HG03342 (cell line): Measurements from ENCODE around the gene ADAMTS12.
"Not testable (repeated sequence)": the region's sequence is repeated elsewhere in the genome, so short reads cannot be mapped to it uniquely, and the experiment has no call there.

Source experiments
- ATAC-seq: cut with Tn5 transposase; IDR thresholded peaks from one replicate; pipeline ENCODE4 v1.9.1; 2021; ENCODE audit warnings: mild to moderate bottlenecking, moderate library complexity; ENCODE audit not compliant: unreplicated experiment

ADAMTS12 gene

GRCh38 chr5:33595303-33595702 lies 296.5 kb downstream of the ADAMTS12 start:
- ATAC-seq = no peak

- no peak for ATAC-seq
Observed at GRCh38 chr5:33594006-33594405, 297.8 kb downstream of the ADAMTS12 start.

GRCh38 chr5:33592245-33592644 lies 299.5 kb downstream of the ADAMTS12 start:
- ATAC-seq = no peak

- no peak for ATAC-seq
Observed at GRCh38 chr5:33588654-33589372, 303.0 kb downstream of the ADAMTS12 start.

GRCh38 chr5:33583332-33583731 lies 308.5 kb downstream of the ADAMTS12 start:
- ATAC-seq = no peak

- no peak for ATAC-seq
Observed at GRCh38 chr5:33582417-33582816, 309.4 kb downstream of the ADAMTS12 start.

GRCh38 chr5:33579789-33580188 lies 312.0 kb downstream of the ADAMTS12 start:
- no peak for ATAC-seq

- no peak for ATAC-seq
Observed at GRCh38 chr5:33579152-33579551, 312.6 kb downstream of the ADAMTS12 start.

- no peak for ATAC-seq
Observed at GRCh38 chr5:33576726-33577590, 314.8 kb downstream of the ADAMTS12 start.

- ATAC-seq = no peak
Observed at GRCh38 chr5:33565324-33565723, 326.5 kb downstream of the ADAMTS12 start.

- ATAC-seq = no peak
Observed at GRCh38 chr5:33563983-33564908, 327.5 kb downstream of the ADAMTS12 start.

GRCh38 chr5:33563530-33563929 lies 328.3 kb downstream of the ADAMTS12 start:
- no peak for ATAC-seq

GRCh38 chr5:33558489-33558888 lies 333.3 kb downstream of the ADAMTS12 start:
- no peak for ATAC-seq

GRCh38 chr5:33557605-33558004 lies 334.2 kb downstream of the ADAMTS12 start:
- no peak for ATAC-seq

GRCh38 chr5:33556330-33557328 lies 335.2 kb downstream of the ADAMTS12 start:
- no peak for ATAC-seq

- ATAC-seq = no peak
Observed at GRCh38 chr5:33549982-33550567, 341.7 kb downstream of the ADAMTS12 start.

GRCh38 chr5:33539790-33540189 lies 352.0 kb downstream of the ADAMTS12 start:
- ATAC-seq = not testable (repeated sequence)

GRCh38 chr5:33539212-33539611 lies 352.6 kb downstream of the ADAMTS12 start:
- no peak for ATAC-seq

GRCh38 chr5:33538201-33538600 lies 353.6 kb downstream of the ADAMTS12 start:
- no peak for ATAC-seq
